DND-41 (cell line): ENCODE results near the gene DPEP1.

Experiments used
- ATAC-seq: fragments of 200-7000 bp; cut with Tn5 transposase; 3 replicates; pipeline ENCODE4 v1.9.1; 2021; ENCODE audit warnings: low read depth; ENCODE audit not compliant: insufficient read depth
- DNase-seq: peaks from one replicate; pipeline ENCODE4 v3.0.0-alpha.2; 2020
- H2AFZ ChIP-seq: 2 replicates; pipeline ENCODE4 v1.6.0; 2012; ENCODE audit warnings: low read depth, low read length
- H3K27ac ChIP-seq: 2 replicates; pipeline ENCODE4 v1.5.1; 2012; ENCODE audit warnings: low read length, inconsistent platforms
- H3K27me3 ChIP-seq: fragments of 200-600 bp; sonication (generic); 2 replicates; pipeline ENCODE4 v1.6.0; 2012; ENCODE audit warnings: low read length, mild to moderate bottlenecking, inconsistent platforms; ENCODE audit not compliant: insufficient read depth, poor library complexity
- H3K36me3 ChIP-seq: 2 replicates; pipeline ENCODE4 v1.5.1; 2012; ENCODE audit warnings: low read length, inconsistent platforms; ENCODE audit not compliant: insufficient read depth
- H3K4me1 ChIP-seq: 2 replicates; pipeline ENCODE4 v1.5.1; 2012; ENCODE audit warnings: mild to moderate bottlenecking, low read length; ENCODE audit not compliant: insufficient read depth
- H3K4me2 ChIP-seq: 2 replicates; pipeline ENCODE4 v1.6.0; 2012; ENCODE audit warnings: mild to moderate bottlenecking, moderate library complexity, low read length, inconsistent platforms; ENCODE audit not compliant: insufficient read depth
- H3K4me3 ChIP-seq, 2 experiments: fragments of 200-600 bp in 1 of 2; shearing (Covaris generic) in 1 of 2; 2 replicates each; pipeline ENCODE4 v1.5.1; 2012 to 2016; ENCODE audit warnings: inconsistent platforms in 2 of 2, low read length in 2 of 2, mild to moderate bottlenecking in 2 of 2, low read depth in 1 of 2, moderate library complexity in 1 of 2
- H3K79me2 ChIP-seq: 2 replicates; pipeline ENCODE4 v1.6.0; 2012; ENCODE audit warnings: low read length, inconsistent platforms; ENCODE audit not compliant: insufficient read depth
- H3K9ac ChIP-seq: 2 replicates; pipeline ENCODE4 v1.6.0; 2012; ENCODE audit warnings: low read depth, mild to moderate bottlenecking, inconsistent platforms, low read length, moderate library complexity
- H3K9me3 ChIP-seq: 2 replicates; pipeline ENCODE4 v1.5.1; 2012; ENCODE audit warnings: low read length, moderate library complexity, mild to moderate bottlenecking, inconsistent platforms; ENCODE audit not compliant: insufficient read depth, severe bottlenecking
- H4K20me1 ChIP-seq: 2 replicates; pipeline ENCODE4 v1.6.0; 2012; ENCODE audit warnings: low read length; ENCODE audit not compliant: insufficient read depth
- CTCF ChIP-seq: IDR thresholded peaks from 2 replicates; pipeline ENCODE4 v1.5.1; 2012; ENCODE audit warnings: borderline replicate concordance, low read length, moderate library complexity, mild to moderate bottlenecking; ENCODE audit not compliant: poor library complexity, severe bottlenecking; ENCODE audit errors: extremely low read depth
- EZH2 ChIP-seq: IDR thresholded peaks from 3 replicates; pipeline ENCODE4 v1.6.1; 2012; ENCODE audit warnings: borderline replicate concordance, low read depth, mild to moderate bottlenecking, moderate library complexity, low read length, inconsistent platforms; ENCODE audit not compliant: severe bottlenecking

DPEP1 gene

GRCh38 chr16:89619840-89620239 is 6.4 kb downstream of the DPEP1 start:
- H4K20me1 ChIP-seq = no peaks in the 10 kb centered on the region
- H3K36me3 ChIP-seq = no peaks in the 10 kb centered on the region
- no peak overlapping the region for H2AFZ ChIP-seq
- H3K4me3 ChIP-seq = no peak overlapping the region
- H3K27me3 ChIP-seq = no peaks in the 10 kb centered on the region
- H3K9ac ChIP-seq = no peak overlapping the region
- H3K4me2 ChIP-seq = no peak overlapping the region
- no peak overlapping the region for H3K27ac ChIP-seq
- H3K79me2 ChIP-seq = no peaks in the 10 kb centered on the region
- DNase-seq (no peak), ATAC-seq (no peak)
- TF ChIP-seq CTCF = no peak
- no peak for TF ChIP-seq EZH2
- no peaks in the 10 kb centered on the region for H3K9me3 ChIP-seq
- H3K4me1 ChIP-seq = no peaks in the 10 kb centered on the region; the same call in 1 of the 2 replicates

GRCh38 chr16:89620406-89620841 is 7.0 kb downstream of the DPEP1 start:
- no peaks in the 10 kb centered on the region; the same call in 1 of the 2 replicates for H3K4me1 ChIP-seq
- H3K9me3 ChIP-seq = no peaks in the 10 kb centered on the region
- no peaks in the 10 kb centered on the region for H4K20me1 ChIP-seq
- no peak overlapping the region for H2AFZ ChIP-seq
- no peaks in the 10 kb centered on the region for H3K79me2 ChIP-seq
- no peak for TF ChIP-seq CTCF
- no peak overlapping the region for H3K4me2 ChIP-seq
- H3K27ac ChIP-seq = no peak overlapping the region
- H3K36me3 ChIP-seq = no peaks in the 10 kb centered on the region
- H3K27me3 ChIP-seq = no peaks in the 10 kb centered on the region
- no peak overlapping the region for H3K4me3 ChIP-seq
- DNase-seq = no peak
- ATAC-seq = no peak
- H3K9ac ChIP-seq = no peak overlapping the region

- no peak for TF ChIP-seq EZH2
- Histone ChIP-seq H3K36me3 (no peaks in the 10 kb centered on the region), H3K4me1 (no peaks in the 10 kb centered on the region; the same call in 1 of the 2 replicates), H3K27me3 (no peaks in the 10 kb centered on the region), H3K9me3 (no peaks in the 10 kb centered on the region), H2AFZ (no peak overlapping the region), H3K27ac (no peak overlapping the region), H4K20me1 (no peaks in the 10 kb centered on the region), H3K4me2 (no peak overlapping the region), H3K9ac (no peak overlapping the region), H3K79me2 (no peaks in the 10 kb centered on the region), H3K4me3 (no peak overlapping the region)
- DNase-seq (no peak), ATAC-seq (no peak)
Measured at GRCh38 chr16:89621136-89621697, 7.8 kb downstream of the DPEP1 start.

GRCh38 chr16:89621698-89622409 is 8.4 kb downstream of the DPEP1 start:
- Histone ChIP-seq H3K27ac (no peak overlapping the region), H3K9me3 (no peaks in the 10 kb centered on the region), H3K4me3 (no peak overlapping the region), H3K36me3 (no peaks in the 10 kb centered on the region), H3K4me1 (no peaks in the 10 kb centered on the region; the same call in 1 of the 2 replicates), H3K79me2 (no peaks in the 10 kb centered on the region), H3K4me2 (no peak overlapping the region), H4K20me1 (no peaks in the 10 kb centered on the region), H3K9ac (no peak overlapping the region), H2AFZ (no peak overlapping the region), H3K27me3 (no peaks in the 10 kb centered on the region)
- DNase-seq (no peak), ATAC-seq (no peak)
- TF ChIP-seq EZH2 (no peak), CTCF (no peak)
